Measurements from ENCODE around the gene WDR64. TPM values are rescaled to one million over a fixed set of nuclear protein-coding genes. Genes with fewer than 3 reads are reported as not detected.

WDR64 gene
- total and polyA plus RNA-seq, 3 donors from 2014 or later, result 4.3 to 7.1 (median 5.5) TPM

DNA sequence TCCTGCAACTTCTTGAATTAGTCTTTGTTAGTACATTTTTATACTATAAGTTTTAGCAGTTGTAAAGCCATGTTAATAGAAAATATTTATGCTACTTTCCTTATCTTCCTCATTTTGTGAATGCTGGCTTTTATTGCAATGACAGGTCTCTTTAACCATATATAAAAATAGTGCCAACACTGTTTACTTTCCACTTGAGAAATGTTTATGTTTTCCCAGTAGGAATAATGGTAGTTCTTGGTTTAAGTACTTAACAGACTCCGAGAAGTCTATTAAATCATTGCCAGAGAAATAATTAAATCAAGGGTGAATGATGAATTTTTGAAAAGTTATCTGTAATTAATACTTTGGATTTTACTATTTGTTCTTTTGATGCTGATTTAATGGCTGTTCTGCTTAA, 21.6 kb upstream of the WDR64 start:
- H3K9me3 ChIP-seq, result no peaks in the 10 kb centered on the region
- intact Hi-C loops (cut with DNase I; ENCODE audit: low total_unique reads), result no loop called here
- 89 to 94% methylated on average over 1 of the region's 1 CpG for WGBS, 2 donors
- no peak for DNase-seq
- H3K27me3 ChIP-seq, result no peaks in the 10 kb centered on the region
- no peak overlapping the region for H3K27ac ChIP-seq
- H3K4me3 ChIP-seq, result no peak overlapping the region
- H3K4me1 ChIP-seq, result no peaks in the 10 kb centered on the region
- no peaks in the 10 kb centered on the region for H3K36me3 ChIP-seq (ENCODE audit: low read depth, missing control alignments)
- TF ChIP-seq, protein P1, sequence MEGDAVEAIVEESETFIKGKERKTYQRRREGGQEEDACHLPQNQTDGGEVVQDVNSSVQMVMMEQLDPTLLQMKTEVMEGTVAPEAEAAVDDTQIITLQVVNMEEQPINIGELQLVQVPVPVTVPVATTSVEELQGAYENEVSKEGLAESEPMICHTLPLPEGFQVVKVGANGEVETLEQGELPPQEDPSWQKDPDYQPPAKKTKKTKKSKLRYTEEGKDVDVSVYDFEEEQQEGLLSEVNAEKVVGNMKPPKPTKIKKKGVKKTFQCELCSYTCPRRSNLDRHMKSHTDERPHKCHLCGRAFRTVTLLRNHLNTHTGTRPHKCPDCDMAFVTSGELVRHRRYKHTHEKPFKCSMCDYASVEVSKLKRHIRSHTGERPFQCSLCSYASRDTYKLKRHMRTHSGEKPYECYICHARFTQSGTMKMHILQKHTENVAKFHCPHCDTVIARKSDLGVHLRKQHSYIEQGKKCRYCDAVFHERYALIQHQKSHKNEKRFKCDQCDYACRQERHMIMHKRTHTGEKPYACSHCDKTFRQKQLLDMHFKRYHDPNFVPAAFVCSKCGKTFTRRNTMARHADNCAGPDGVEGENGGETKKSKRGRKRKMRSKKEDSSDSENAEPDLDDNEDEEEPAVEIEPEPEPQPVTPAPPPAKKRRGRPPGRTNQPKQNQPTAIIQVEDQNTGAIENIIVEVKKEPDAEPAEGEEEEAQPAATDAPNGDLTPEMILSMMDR (IDR thresholded peaks at IDR 0.05), result no peak
- no peak for TF ChIP-seq POLR2A (IDR thresholded peaks at IDR 0.05)

DNA sequence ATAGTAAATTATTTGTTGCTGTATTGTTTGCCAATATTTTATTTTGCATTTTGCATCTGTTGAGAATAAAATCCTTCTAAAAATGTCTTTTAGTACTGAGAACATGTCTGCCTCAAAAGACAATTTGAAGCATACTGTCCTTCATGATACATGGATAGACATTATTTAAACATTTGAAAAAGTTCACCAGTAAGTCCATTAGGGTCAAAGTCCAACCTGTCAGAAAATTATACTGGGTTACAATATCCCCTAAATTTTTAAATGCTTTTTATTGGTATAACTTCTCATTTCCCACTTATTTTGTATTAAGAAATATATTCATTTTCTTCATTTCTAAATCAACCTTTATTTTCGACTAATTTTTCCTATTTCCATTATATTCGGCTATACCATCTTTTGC, 21.2 kb upstream of the WDR64 start:
- no peaks in the 10 kb centered on the region for H3K9me3 ChIP-seq
- no peak overlapping the region for H3K4me3 ChIP-seq
- no peaks in the 10 kb centered on the region for H3K36me3 ChIP-seq (ENCODE audit: low read depth, missing control alignments)
- no peaks in the 10 kb centered on the region for H3K4me1 ChIP-seq
- TF ChIP-seq, protein P1 (IDR thresholded peaks at IDR 0.05), result no peak
- TF ChIP-seq POLR2A (IDR thresholded peaks at IDR 0.05), result no peak
- intact Hi-C loops (cut with DNase I; ENCODE audit: low total_unique reads), result no loop called here
- no peak overlapping the region for H3K27ac ChIP-seq
- no peaks in the 10 kb centered on the region for H3K27me3 ChIP-seq
- DNase-seq, result no peak
- 94 to 97% methylated on average over 2 of the region's 2 CpGs for WGBS, 2 donors

DNA sequence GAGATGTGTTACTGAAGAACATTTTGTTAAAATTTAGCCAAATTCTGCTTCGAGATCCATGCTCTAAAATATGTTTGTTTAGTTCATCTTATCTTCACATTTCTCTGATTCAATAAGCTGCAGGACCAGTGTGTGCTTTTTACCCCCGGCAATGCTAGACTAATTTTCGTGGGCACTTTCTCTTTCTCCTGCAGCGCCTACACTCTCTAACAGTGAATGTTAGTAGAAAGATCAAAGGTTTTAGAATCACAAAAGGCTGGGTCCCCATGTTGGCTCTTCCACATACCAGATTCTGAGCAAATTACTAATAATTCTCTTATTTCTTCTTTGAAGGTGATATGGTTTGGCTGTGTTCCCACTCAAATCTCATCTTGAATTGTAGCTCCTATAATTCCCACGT, 20.4 kb upstream of the WDR64 start:
- Histone ChIP-seq H3K27ac (no peak overlapping the region), H3K4me3 (no peak overlapping the region), H3K36me3 (ENCODE audit: low read depth, missing control alignments) (no peaks in the 10 kb centered on the region), H3K27me3 (no peaks in the 10 kb centered on the region), H3K9me3 (no peaks in the 10 kb centered on the region), H3K4me1 (no peaks in the 10 kb centered on the region)
- DNase-seq, result no peak
- WGBS, 2 donors, result 43 to 50% methylated on average over 5 of the region's 5 CpGs
- TF ChIP-seq, protein P1 (IDR thresholded peaks at IDR 0.05), result no peak
- no peak for TF ChIP-seq POLR2A (IDR thresholded peaks at IDR 0.05)
- intact Hi-C loops (cut with DNase I; ENCODE audit: low total_unique reads), result no loop called here

DNA sequence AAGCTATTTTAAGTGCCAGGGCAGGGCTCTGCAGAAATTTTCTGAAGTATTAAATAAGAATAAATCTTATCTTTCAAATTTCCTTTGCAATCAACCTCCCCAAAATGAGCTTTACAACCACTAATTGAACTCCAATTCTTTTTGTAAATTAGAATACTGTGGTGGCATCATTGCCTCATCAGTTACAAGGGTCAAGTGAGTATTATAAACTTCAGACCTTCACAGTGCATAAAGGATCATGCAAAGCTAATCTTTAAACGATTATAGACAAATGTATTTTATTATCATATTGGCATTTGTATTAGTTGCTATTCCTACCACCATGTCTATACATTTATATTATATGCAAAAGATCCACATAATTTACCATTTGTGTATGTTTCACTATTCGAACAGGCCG, 19.1 kb upstream of the WDR64 start:
- H3K4me3 ChIP-seq, result no peak overlapping the region
- H3K36me3 ChIP-seq (ENCODE audit: low read depth, missing control alignments), result no peaks in the 10 kb centered on the region
- H3K9me3 ChIP-seq, result no peaks in the 10 kb centered on the region
- H3K27ac ChIP-seq, result no peak overlapping the region
- TF ChIP-seq, protein P1 (IDR thresholded peaks at IDR 0.05), result no peak
- no peak for TF ChIP-seq POLR2A (IDR thresholded peaks at IDR 0.05)
- intact Hi-C loops (cut with DNase I; ENCODE audit: low total_unique reads), result no loop called here
- H3K27me3 ChIP-seq, result no peaks in the 10 kb centered on the region
- 89 to 92% methylated on average over 3 of the region's 3 CpGs for WGBS, 2 donors
- H3K4me1 ChIP-seq, result peaks cover 7% of the 10 kb centered on the region
- no peak for DNase-seq

DNA sequence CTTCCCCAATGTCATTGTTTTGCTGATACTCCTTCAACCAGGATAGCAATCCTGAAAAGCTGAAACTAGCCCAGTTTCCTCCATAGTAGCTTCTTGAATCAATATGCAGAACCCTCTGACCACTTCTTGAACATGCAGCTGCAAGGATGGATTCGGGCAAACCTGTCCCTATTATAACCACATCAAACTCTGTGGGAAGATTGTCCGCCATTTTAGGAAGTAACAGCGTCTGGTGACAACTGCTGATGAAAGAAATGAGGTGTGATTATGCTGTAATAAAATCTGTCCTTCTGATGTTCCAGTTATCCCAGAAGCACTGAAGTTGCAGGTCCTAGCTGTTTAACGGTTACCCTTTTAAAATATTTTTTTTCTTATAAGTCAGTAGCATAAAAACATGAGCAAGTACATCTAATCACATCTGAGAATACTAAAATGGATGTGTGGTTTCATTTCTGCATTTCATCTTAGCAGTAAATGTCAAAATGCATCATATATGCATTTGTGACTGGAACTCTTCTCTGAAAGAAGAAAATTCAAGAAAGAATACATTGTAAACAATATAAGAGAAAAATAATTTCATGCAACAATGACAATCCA, 16.4 kb upstream of the WDR64 start:
- WGBS, 2 donors, result 84 to 97% methylated on average over 4 of the region's 4 CpGs
- H3K4me3 ChIP-seq, result no peak overlapping the region
- no peaks in the 10 kb centered on the region for H3K27me3 ChIP-seq
- DNase-seq, result no peak
- peaks cover 11% of the 10 kb centered on the region for H3K4me1 ChIP-seq
- TF ChIP-seq POLR2A (IDR thresholded peaks at IDR 0.05), result no peak
- TF ChIP-seq, protein P1 (IDR thresholded peaks at IDR 0.05), result no peak
- no peaks in the 10 kb centered on the region for H3K36me3 ChIP-seq (ENCODE audit: low read depth, missing control alignments)
- intact Hi-C loops (cut with DNase I; ENCODE audit: low total_unique reads), result no loop called here
- no peaks in the 10 kb centered on the region for H3K9me3 ChIP-seq
- H3K27ac ChIP-seq, result no peak overlapping the region

Measured in testis (tissue), 3 donors.